Smooth muscle cell of bladder (primary cell): ENCODE results near the gene TTF2. TPM values are rescaled to one million over a fixed set of nuclear protein-coding genes. Genes with fewer than 3 reads are reported as not detected.

Source experiments
- total RNA-seq: library from RNA; depleted of rRNA; stranded (reverse); fragments of >200 nt; gene quantifications from 2 replicates; pipeline ENCODE4 v1.2.3, GENCODE V29; 2014

Gene TTF2
- 8.7 and 11.8 TPM in 2 replicates for total RNA-seq

DNA sequence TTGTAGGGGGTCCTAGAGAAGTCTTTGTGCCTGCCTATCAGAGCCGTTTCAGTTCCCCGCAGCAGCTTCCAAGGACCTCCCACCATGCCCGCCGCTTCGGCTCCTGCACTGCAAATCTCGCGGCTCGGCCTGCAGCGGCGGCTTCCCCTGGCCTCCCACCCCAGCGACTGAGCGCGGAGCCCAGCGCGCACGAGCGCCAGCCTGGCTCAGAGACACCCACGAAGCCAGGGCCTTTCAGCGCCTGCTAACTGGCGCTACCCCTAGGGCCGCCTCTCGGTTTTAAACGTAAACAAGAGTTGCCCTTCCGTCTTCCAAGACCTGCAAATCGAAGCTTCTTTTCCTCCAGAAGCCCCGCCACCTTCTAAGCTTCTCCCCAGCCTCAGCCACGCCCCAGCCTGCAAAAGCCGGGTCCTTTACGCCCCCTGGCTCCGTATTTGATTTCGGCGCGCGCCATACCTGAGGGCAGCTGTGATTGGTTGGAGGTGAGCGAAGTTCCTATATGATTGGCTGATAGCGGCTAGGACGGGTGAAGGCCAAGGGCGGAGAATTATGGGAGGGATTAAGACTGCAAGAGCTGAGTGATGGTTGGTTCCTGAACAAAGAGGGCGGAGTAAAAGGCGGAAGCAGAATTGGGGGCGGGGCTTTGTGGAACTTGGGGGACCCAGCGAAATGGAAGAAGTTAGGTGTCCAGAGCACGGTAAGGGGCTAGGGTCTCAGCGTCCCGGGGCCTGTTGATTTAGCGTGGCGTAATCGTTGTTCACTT, at the start of gene TTF2:
TTF2 (plus strand) TSS at position 649 of the 763 bp plus-strand sequence; CDS start at position 670, 21 bp downstream.

DNA sequence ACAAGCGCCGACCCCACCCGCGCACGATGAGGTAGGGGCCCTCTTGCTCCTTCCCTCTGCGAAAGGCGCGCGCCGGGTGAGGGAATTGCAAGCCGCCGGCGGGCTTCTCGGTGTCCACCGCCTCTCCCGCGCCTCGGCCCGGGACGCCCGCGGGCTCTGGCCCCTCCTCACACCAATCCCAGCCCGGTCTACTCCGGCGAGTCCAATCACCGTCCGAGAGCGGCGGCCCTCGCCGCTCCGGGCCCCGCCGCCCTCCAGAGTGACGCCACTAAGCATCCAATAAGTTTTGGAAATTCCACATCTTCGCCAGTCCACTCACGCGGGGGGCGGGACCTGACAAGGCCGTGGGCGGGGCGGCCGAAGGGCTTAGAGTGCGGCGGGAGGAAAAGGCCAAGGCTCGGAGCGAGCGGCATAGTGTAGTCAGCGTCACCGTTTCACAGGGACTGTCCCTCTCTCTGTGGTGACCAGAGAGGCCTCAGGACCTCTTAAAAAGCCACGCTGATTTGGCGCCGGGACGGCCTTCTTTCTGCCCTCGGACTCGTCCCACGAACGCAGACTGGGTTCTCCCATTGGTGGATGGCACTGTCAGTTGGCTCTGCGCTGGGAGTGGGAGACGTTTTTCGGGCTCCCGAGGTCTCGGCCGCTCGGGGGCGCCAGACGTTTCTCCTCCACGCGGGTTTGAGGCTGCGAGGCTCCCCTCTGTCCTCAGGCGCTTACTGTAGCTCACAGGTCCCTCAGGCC, 61.6 kb downstream of the TTF2 start, which contains the start of gene TRIM45:
TRIM45 (minus strand) TSS at position 161 of the 741 bp plus-strand sequence. CDS start 548 bp downstream, outside the sequence.

Other genes with a start within 250 kb of the TTF2 start
- 47.2 and 58.6 TPM in 2 replicates for gene PTGFRN, start 150.4 kb upstream of the TTF2 start, total RNA-seq
- 0.09 and 0.14 TPM in 2 replicates for gene CD101, start 58.6 kb upstream of the TTF2 start, total RNA-seq
- gene TRIM45, start 61.4 kb downstream of the TTF2 start, total RNA-seq = 1.7 and 1.8 TPM in 2 replicates
- gene VTCN1, start 150.6 kb downstream of the TTF2 start, total RNA-seq = under 0.01 TPM in 1 of 2 replicates, not detected in the other